Parathyroid adenoma (tissue), 2 donors: ENCODE measurements around the gene C18orf63.

ENCODE experiments used
- H2AFZ ChIP-seq: fragments of 300-600 bp; sonication (generic); one replicate; pipeline ENCODE4 v1.7.0; 2017; ENCODE audit warnings: antibody characterized with exemption, mild to moderate bottlenecking
- H3K27ac ChIP-seq: fragments of 300-600 bp; sonication (generic); one replicate; pipeline ENCODE4 v1.7.0; 2017
- H3K27me3 ChIP-seq: fragments of 300-600 bp; sonication (generic); one replicate; pipeline ENCODE4 v1.7.0; 2017; ENCODE audit warnings: low read length; ENCODE audit not compliant: control insufficient read depth, insufficient read depth
- H3K36me3 ChIP-seq: fragments of 300-600 bp; sonication (generic); one replicate; pipeline ENCODE4 v1.7.0; 2017; ENCODE audit warnings: low read length; ENCODE audit not compliant: control insufficient read depth, insufficient read depth
- H3K4me1 ChIP-seq: fragments of 300-600 bp; sonication (generic); one replicate; pipeline ENCODE4 v1.7.0; 2017; ENCODE audit warnings: control low read depth
- H3K4me2 ChIP-seq: fragments of 300-600 bp; sonication (generic); one replicate; pipeline ENCODE4 v1.7.0; 2017; ENCODE audit warnings: low read length
- H3K4me3 ChIP-seq: fragments of 300-600 bp; sonication (generic); one replicate; pipeline ENCODE4 v1.7.0; 2017; ENCODE audit warnings: low read depth, low read length
- H3K79me2 ChIP-seq: fragments of 300-600 bp; sonication (generic); one replicate; pipeline ENCODE4 v1.7.0; 2017; ENCODE audit warnings: control low read depth
- H3K9ac ChIP-seq: fragments of 300-600 bp; sonication (generic); one replicate; pipeline ENCODE4 v1.7.0; 2017; ENCODE audit warnings: mild to moderate bottlenecking
- H3K9me3 ChIP-seq: fragments of 300-600 bp; sonication (generic); one replicate; pipeline ENCODE4 v1.7.0; 2017; ENCODE audit warnings: low read length; ENCODE audit not compliant: control insufficient read depth
- CTCF ChIP-seq: fragments of 300-600 bp; sonication (generic); IDR thresholded peaks from one replicate; pipeline ENCODE4 v1.7.0; 2017; ENCODE audit warnings: antibody characterized with exemption, mild to moderate bottlenecking
- donor health status: primary hyperparathyroidism.

Gene C18orf63

GRCh38 chr18:74380916-74381315 lies 65.3 kb downstream of the C18orf63 start:
- H3K27ac ChIP-seq: no peak overlapping the region
- H3K4me2 ChIP-seq: no peak overlapping the region
- H3K36me3 ChIP-seq: no peaks in the 10 kb centered on the region
- TF ChIP-seq CTCF: no peak
- no peak overlapping the region for H3K9ac ChIP-seq
- no peaks in the 10 kb centered on the region for H3K27me3 ChIP-seq
- H3K9me3 ChIP-seq: no peaks in the 10 kb centered on the region
- no peaks in the 10 kb centered on the region for H3K4me1 ChIP-seq
- no peak overlapping the region for H3K4me3 ChIP-seq
- H3K79me2 ChIP-seq: no peaks in the 10 kb centered on the region
- no peak overlapping the region for H2AFZ ChIP-seq

- Histone ChIP-seq H3K27me3 (no peaks in the 10 kb centered on the region), H3K9me3 (no peaks in the 10 kb centered on the region), H3K9ac (no peak overlapping the region), H3K4me1 (no peaks in the 10 kb centered on the region), H3K79me2 (no peaks in the 10 kb centered on the region), H3K27ac (no peak overlapping the region), H2AFZ (no peak overlapping the region), H3K4me3 (no peak overlapping the region), H3K36me3 (no peaks in the 10 kb centered on the region), H3K4me2 (no peak overlapping the region)
- TF ChIP-seq CTCF: no peak
Observed at GRCh38 chr18:74381621-74382295, 66.1 kb downstream of the C18orf63 start.

- H3K9me3 ChIP-seq: no peaks in the 10 kb centered on the region
- TF ChIP-seq CTCF: no peak
- no peaks in the 10 kb centered on the region for H3K27me3 ChIP-seq
- H2AFZ ChIP-seq: no peak overlapping the region
- H3K4me2 ChIP-seq: no peak overlapping the region
- H3K4me1 ChIP-seq: no peaks in the 10 kb centered on the region
- H3K9ac ChIP-seq: no peak overlapping the region
- no peaks in the 10 kb centered on the region for H3K36me3 ChIP-seq
- no peak overlapping the region for H3K27ac ChIP-seq
- no peak overlapping the region for H3K4me3 ChIP-seq
- H3K79me2 ChIP-seq: no peaks in the 10 kb centered on the region
Observed at GRCh38 chr18:74382481-74383017, 66.9 kb downstream of the C18orf63 start.

- Histone ChIP-seq H3K27ac (no peak overlapping the region), H3K9me3 (no peaks in the 10 kb centered on the region), H3K4me2 (no peak overlapping the region), H3K9ac (no peak overlapping the region), H3K4me1 (no peaks in the 10 kb centered on the region), H3K36me3 (no peaks in the 10 kb centered on the region), H3K79me2 (no peaks in the 10 kb centered on the region), H3K27me3 (peaks cover 7% of the 10 kb centered on the region), H2AFZ (no peak overlapping the region), H3K4me3 (no peak overlapping the region)
- no peak for TF ChIP-seq CTCF
Observed at GRCh38 chr18:74387383-74387782, 71.7 kb downstream of the C18orf63 start.

- no peaks in the 10 kb centered on the region for H3K79me2 ChIP-seq
- H3K9ac ChIP-seq: no peak overlapping the region
- TF ChIP-seq CTCF: no peak
- H3K36me3 ChIP-seq: no peaks in the 10 kb centered on the region
- H3K9me3 ChIP-seq: no peaks in the 10 kb centered on the region
- no peak overlapping the region for H3K4me2 ChIP-seq
- no peak overlapping the region for H2AFZ ChIP-seq
- H3K4me3 ChIP-seq: no peak overlapping the region
- H3K27ac ChIP-seq: no peak overlapping the region
- H3K4me1 ChIP-seq: no peaks in the 10 kb centered on the region
- peaks cover 7% of the 10 kb centered on the region for H3K27me3 ChIP-seq
Observed at GRCh38 chr18:74388227-74388626, 72.6 kb downstream of the C18orf63 start.
